ENCODE results near the gene ITM2C.

Gene ITM2C

GRCh38 chr2:230889911-230890601 lies 25.3 kb downstream of the ITM2C start:
- in situ Hi-C loops (cut with HindIII; ENCODE audit: low sequenced_read_pairs), result no loop called here

DNA sequence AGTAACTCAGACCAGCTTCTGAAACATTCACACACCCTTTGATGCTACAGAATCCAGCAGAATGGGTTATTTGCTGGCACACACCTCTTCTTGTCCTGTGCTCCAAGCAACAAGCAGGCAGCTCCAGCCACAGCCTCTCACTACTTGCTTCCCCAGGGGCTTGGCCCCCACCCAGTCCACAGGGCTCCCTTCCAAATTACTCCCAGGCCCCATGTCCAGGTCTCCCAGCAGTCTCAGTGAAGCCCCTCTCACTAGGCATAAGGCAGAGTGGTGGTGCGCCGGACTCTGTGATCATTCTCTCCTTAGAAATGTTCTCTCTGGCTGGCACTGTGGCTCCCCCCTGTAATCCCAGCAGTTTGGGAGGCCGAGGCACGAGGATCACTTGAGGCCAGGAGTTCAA lies 25.9 kb downstream of the ITM2C start:
- in situ Hi-C loops (cut with HindIII; ENCODE audit: low sequenced_read_pairs), result no loop called here

- in situ Hi-C loops (cut with HindIII; ENCODE audit: low sequenced_read_pairs), result no loop called here
Observed at GRCh38 chr2:230891064-230891463, 26.3 kb downstream of the ITM2C start.

DNA sequence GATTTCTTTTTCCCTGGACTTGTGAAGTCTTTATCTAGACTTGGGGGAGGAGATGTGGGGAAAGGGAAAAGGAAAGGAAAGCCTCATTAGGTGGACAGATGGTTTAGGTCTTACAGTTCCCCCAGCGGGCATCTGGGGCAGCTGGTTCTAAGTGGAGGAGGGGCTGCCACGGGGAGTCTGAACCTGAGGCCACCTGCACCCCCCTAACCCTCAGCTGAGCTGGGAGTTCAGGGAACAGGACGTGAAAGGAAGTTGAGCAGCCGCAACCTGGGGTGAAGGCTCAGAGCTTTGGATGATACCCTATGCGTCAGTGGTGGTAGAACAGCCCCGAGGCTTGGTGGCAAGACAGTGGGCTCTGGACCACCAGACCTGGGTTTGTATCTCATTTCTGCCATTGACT lies 26.8 kb downstream of the ITM2C start:
- in situ Hi-C loops (cut with HindIII; ENCODE audit: low sequenced_read_pairs), result no loop called here

DNA sequence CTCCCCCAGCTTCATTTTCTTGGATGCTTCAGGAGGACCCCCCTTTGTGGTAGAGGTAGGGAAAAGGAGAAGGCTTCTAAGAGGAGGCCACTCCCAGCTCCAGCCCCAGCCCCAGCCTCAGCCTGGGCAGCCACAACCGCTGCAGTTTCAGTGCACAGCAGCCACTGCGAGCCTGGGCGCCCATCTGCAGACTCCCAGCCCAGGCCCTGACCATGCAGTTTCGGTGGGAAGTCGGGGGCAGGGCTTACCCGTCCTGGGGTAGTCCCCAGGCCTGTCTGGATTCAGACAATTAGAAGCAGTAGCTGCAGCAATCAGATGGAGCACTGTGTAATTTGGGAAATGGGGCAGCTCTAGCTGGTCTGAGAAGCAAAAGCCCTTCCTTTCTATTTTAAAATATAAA lies 28.6 kb downstream of the ITM2C start:
- in situ Hi-C loops (cut with HindIII; ENCODE audit: low sequenced_read_pairs), result no loop called here

DNA sequence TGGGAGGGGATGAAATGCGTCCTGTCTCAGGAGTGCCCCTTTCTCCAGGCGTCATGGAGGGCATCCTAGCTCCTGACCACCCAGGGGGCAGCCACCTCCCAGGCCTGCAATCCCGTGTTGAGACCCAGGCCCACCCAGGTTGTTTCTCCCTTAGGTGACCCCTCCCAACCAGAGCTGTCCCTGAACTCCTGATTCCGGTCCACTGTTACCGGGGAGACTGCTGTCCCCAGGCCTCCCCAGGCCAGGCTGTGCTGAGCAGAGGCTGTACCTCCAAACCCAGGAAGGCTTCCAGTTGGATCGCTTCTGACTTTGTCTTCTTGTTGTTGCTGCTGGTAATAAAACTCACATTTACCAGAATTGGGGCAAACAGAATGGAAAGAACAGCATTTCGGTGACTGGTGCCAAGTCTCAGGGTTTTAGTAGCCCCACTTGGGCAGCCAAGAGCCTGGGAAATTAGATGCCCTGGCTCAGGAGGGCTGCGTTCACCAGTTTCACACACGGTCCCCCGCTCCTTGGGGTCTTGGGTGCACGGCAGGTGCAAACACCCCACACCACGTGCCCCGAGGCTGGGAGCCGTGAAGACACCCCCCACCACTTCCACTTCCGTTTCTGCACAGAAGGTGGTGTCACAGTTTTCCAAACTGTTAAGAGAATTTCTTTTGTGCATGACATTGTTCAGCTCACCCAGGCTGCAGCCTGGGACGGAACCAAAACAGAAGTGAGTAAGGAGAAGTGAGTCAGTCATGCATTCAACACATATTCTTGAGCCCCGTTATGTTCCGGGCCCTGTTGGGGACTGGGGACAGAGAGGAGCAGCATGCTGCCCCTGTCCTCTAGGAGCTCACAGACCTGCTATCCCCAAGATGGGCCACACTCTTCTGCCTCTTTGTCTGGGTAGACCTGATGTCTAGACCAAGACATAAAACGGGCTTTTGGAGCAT lies 29.4 kb downstream of the ITM2C start:
- in situ Hi-C loops (cut with HindIII; ENCODE audit: low sequenced_read_pairs), result no loop called here

- in situ Hi-C loops (cut with HindIII; ENCODE audit: low sequenced_read_pairs), result loop anchor here (5.0 kb wide), 1 partner anchor 57 kb away; no protein-coding TSS in a partner anchor
Observed at GRCh38 chr2:230895536-230896345, 31.0 kb downstream of the ITM2C start.

DNA sequence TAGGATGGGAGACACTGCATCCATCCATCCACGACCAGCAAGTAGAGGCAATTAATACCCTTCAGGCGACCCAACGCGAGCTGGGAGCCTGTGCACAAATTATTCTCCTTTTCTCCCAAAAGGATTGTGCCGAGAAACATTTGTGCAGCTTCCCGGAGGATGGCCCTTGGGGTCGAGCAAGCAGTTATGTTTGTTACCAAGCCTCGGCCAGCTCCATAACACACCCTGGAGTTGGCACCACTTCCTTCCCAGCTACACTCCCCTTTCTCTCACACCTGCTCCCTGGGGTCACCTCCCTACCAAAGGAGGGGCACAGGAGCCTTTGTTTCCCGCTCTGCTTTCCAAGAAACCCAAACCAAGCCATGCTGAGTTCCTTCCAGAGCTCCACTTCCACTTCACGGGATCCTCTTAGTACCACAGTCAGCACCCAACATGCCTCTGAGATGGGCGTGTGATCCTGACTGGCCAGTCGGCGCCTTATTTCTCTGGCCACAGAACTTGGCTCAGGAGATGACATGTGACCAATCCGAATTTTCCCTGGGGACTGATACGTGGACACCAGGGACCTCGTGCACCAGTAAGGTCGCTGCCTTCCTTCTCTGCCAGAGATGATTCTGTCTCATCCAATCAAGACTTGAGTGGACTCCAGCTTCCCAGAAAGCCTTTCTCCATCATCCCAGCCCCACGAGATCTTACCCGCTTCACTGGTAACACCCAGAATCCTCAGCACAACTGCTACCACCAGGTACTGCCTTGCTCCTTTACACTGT lies 31.8 kb downstream of the ITM2C start:
- in situ Hi-C loops (cut with HindIII; ENCODE audit: low sequenced_read_pairs), result loop anchor here (5.0 kb wide), 1 partner anchor 56 kb away; no protein-coding TSS in a partner anchor

GRCh38 chr2:230898016-230898712 lies 33.4 kb downstream of the ITM2C start:
- in situ Hi-C loops (cut with HindIII; ENCODE audit: low sequenced_read_pairs), result loop anchor here (5.0 kb wide), 1 partner anchor 54 kb away; no protein-coding TSS in a partner anchor

DNA sequence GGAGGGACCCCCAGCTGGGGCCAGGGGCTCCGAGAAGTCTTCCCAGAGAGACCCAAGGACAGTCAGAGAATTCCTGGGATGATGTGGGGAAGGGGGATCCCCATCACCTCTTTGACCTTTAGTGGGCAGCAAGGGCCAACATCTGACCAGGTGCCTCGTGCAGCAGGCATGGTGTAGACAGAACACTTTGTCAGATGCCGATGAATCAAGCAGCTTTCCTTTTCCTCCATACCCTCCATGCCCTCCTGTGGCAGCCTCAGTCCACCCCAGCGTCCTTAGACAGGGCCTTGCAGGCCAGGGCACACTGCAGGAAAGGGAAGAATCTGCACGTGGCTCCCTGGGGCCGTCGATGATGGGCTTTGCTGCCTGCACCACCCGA lies 34.0 kb downstream of the ITM2C start:
- in situ Hi-C loops (cut with HindIII; ENCODE audit: low sequenced_read_pairs), result loop anchor here (5.0 kb wide), 1 partner anchor 54 kb away; no protein-coding TSS in a partner anchor

DNA sequence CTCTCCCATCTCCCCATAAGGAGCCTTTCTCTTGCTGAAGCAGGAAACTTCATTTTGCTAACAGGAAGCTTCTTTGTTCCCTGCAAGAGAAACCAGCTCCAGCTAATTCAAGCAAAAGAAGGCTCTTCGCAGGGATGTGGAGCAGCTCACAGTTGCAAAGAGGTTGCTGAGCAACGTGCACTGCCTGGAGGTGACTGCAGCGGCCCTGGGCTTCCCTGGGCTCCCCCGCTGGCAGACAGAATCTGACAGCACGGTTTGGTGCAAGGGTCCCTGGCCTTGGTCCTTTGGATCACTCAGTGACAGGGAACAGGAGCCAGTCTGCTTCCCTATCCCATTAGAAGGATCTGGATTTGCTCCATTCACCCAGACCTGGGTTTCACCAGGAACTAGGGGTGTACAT lies 34.5 kb downstream of the ITM2C start:
- in situ Hi-C loops (cut with HindIII; ENCODE audit: low sequenced_read_pairs), result loop anchor here (5.0 kb wide), 1 partner anchor 53 kb away; no protein-coding TSS in a partner anchor

DNA sequence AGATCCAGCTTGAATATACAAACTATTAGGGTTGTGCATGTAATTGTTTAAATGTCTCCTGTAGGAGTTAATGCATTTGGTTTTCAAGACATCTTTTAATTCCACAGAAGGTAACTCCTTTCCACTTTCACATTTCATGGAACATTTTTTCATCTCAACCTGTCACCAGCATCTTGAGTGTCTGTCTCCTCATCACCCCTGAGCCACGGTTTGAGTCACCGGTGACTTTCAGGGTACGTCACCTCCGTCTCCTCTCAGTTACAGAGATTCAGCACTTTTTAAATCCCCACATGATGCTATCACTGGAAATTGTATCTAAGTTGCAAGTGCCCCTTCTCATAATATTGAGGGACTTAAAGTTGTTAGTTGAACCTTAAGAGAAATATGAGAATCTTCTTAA lies 35.0 kb downstream of the ITM2C start:
- in situ Hi-C loops (cut with HindIII; ENCODE audit: low sequenced_read_pairs), result loop anchor here (5.0 kb wide), 1 partner anchor 53 kb away; no protein-coding TSS in a partner anchor

DNA sequence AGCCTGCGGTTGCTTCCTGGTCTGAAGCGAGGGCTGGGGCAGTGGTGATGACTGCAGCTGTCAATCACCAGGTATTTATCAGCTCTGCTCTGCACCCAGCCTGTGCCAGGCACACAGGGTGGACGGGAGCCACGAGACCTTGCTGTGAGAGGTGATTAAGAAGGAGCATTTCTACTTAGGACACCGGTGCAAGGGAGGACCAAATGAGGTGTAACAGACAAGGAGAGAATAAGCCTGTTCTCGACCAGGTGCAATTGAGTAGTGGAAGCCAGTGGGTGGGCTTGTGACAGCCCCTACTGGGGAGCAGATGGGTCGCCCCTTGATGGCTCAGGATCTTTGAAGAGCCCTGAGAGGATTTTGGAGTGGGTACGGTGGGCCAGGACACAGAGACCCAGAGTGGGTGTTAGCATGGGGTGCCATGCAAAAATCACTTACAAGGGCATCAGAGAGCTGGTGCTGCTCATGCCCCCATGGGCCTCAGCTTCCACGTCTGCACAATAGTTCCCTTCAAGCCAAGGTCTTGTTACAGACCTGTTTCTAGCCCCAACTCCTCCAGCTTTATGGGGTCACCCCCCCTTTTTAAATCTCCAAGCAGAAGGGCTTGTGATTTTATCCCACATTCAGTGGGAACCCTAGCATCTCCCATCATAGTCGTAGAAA lies 35.7 kb downstream of the ITM2C start:
- in situ Hi-C loops (cut with HindIII; ENCODE audit: low sequenced_read_pairs), result no loop called here

GRCh38 chr2:230901006-230901405 lies 36.3 kb downstream of the ITM2C start:
- in situ Hi-C loops (cut with HindIII; ENCODE audit: low sequenced_read_pairs), result no loop called here

DNA sequence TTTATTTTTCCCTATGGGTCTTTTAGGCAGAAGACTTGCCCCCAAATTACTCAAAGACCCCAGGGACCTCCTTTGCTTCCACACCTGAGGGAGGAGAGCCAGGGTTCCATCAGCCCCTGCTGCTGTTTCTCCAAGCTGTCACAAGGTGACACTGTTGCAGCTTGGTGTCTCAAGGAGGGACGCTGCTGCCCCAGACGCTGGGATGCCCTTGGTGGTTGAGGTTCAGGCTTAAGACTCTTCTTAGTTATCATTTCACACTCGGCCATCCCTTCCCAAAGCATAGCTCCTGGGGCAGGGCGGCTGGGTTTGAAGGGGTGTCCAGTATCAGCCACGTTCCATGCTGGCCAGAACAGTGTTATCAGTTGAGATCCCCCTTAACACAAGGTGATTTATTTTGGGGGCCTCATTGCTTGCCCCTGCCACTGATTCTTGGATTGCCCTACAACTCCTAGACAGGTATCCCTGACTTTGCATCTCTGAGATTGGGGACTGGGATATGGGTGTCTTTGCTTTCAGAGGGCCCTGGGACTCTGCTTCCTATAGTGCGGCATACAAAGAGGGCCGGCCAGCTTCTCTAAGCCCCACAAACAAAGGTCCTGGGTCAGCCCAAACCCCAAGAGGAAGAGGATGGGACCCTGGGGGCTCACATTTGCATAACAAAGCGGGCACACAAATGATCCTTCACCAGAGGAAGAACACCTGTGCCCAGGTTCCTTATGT lies 37.6 kb downstream of the ITM2C start:
- in situ Hi-C loops (cut with HindIII; ENCODE audit: low sequenced_read_pairs), result no loop called here

- in situ Hi-C loops (cut with HindIII; ENCODE audit: low sequenced_read_pairs), result no loop called here
Observed at GRCh38 chr2:230903231-230904150, 38.7 kb downstream of the ITM2C start.

GRCh38 chr2:230904856-230905447 lies 40.2 kb downstream of the ITM2C start:
- in situ Hi-C loops (cut with HindIII; ENCODE audit: low sequenced_read_pairs), result no loop called here

All from endothelial cell of hepatic sinusoid (primary cell).